OCI-LY7 (cell line): Measurements from ENCODE around the gene KCNG4.

Source experiments
- CTCF ChIP-seq: fragments of 200-600 bp; sonication (generic); conservative IDR thresholded peaks from 2 replicates; pipeline ENCODE4 v1.5.1; 2014; ENCODE audit warnings: mild to moderate bottlenecking, antibody characterized with exemption, low read length, moderate library complexity, mixed read lengths
- EZH2phosphoT487 ChIP-seq: fragments of 200-600 bp; sonication (generic); IDR thresholded peaks from 2 replicates; pipeline ENCODE4 v1.6.1; 2018; ENCODE audit warnings: low read depth, borderline replicate concordance, mild to moderate bottlenecking, mixed run types, antibody characterized with exemption, low read length, moderate library complexity, mixed read lengths

DNA sequence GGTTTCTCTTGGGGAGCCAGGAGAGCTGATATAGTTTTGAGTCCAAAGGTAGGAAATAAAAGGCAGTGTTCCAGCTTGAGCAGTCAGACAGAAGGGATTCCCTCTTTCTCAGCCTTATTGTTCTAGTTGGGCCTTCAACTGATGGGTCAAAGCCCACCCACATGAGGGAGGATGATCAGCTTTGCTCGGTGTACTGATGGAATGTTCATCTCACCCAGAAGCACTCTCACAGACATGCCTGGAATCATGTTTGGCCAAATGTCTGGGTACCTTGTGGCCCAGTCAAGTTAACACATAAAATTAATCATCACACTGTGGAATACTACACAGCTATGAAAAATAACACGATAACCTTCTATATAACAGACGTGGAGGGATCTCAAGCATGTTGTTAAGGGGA is 23.1 kb upstream of the KCNG4 start:
- TF ChIP-seq CTCF, result no peak
- no peak for TF ChIP-seq EZH2phosphoT487
